Activated T-helper 1 cell treated with anti-CD3 and anti-CD28 coated beads, Interleukin-12 subunit alpha, Interleukin-12 subunit beta, Interleukin-2, Interleukin-4 antibody, amounts not matched to agents 30 ng/mL and 10 ng/mL and 1 ng/mL, durations not matched to agents 14 hours and 24 hours and 36 hours (primary cell): ENCODE results near the gene SATL1. TPM values are rescaled to one million over a fixed set of nuclear protein-coding genes. Genes with fewer than 3 reads are reported as not detected.
"Not testable (repeated sequence)": the region's sequence is repeated elsewhere in the genome, so short reads cannot be mapped to it uniquely, and the experiment has no call there.

ENCODE experiments used
- DNase-seq: peaks from one replicate; pipeline ENCODE4 v3.0.0; 2021; ENCODE audit warnings: low spot score
- H3K27ac Mint-ChIP-seq: one replicate; pipeline ENCODE4 v1.8.0; 2021; ENCODE audit warnings: mild to moderate bottlenecking, mixed read lengths
- H3K27me3 Mint-ChIP-seq: one replicate; pipeline ENCODE4 v1.8.0; 2022; ENCODE audit warnings: mild to moderate bottlenecking, moderate library complexity, mixed read lengths; ENCODE audit not compliant: insufficient read depth
- H3K36me3 Mint-ChIP-seq: one replicate; pipeline ENCODE4 v1.8.0; 2021; ENCODE audit warnings: low read depth, mixed read lengths
- H3K4me1 Mint-ChIP-seq: one replicate; pipeline ENCODE4 v1.8.0; 2021; ENCODE audit warnings: low read depth, mixed read lengths
- H3K4me3 Mint-ChIP-seq: one replicate; pipeline ENCODE4 v1.8.0; 2021; ENCODE audit warnings: mild to moderate bottlenecking, moderate library complexity, mixed read lengths
- H3K9me3 Mint-ChIP-seq: one replicate; pipeline ENCODE4 v1.8.0; 2021; ENCODE audit warnings: mixed read lengths
- intact Hi-C: fragments of 100-400 bp; cut with micrococcal nuclease; formaldehyde crosslinking; loops from one replicate; pipeline ENCODE4 v1.15.1; 2024
- total RNA-seq: library from RNA; stranded (reverse); gene quantifications from 2 replicates; pipeline ENCODE4 v1.2.3, GENCODE V29; 2022

The SATL1 gene
- total RNA-seq, 1 donor from 2014 or later, result not detected

DNA sequence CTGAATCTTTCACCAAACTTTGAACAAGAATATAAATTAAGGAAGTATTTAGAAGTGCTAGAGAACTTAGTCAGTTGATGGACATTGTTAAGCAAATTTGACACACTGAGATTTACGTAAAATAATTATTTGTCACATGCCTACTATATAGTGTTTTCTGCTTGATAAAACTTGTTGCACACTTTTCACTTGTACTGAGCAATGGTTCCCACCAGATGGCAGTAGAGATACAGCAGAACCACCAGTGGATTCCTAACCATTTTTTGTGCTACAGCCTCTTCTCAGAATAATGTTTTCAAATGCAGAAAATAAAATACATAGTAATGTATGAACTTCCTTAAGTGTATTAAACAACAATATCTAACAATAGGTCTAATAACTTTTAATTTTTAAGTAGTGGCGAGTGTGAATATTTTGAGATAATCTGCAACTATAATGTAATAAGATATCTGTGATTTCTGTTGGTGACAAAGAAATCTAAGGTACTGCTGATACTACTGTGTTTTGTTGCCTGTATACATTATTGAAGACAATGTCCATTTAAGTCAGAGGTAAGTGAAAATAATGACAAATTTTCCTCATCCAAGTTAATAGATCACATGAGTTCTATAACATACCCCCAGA is 158.7 kb downstream of the SATL1 start:
- H3K27ac Mint-ChIP-seq, result no peak overlapping the region
- H3K36me3 Mint-ChIP-seq, result peaks cover 18% of the 10 kb centered on the region
- intact Hi-C loops, result loop anchor here (10.0 kb wide), 1 partner anchor 460 kb away; no protein-coding TSS in a partner anchor

DNA sequence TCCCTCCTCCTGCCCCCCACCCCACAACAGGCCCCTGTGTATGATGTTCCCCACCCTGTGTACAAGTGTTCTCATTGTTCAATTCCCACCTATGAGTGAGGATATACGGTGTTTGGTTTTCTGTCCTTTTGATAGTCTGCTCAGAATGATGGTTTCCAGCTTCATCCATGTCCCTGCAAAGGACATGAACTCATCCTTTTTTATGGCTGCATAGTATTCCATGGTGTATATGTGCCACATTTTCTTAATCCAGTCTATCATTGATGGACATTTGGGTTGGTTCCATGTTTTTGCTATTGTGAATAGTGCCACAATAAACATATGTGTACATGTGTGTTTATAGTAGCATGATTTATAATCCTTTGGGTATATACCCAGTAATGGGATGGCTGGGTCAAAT is 166.3 kb downstream of the SATL1 start:
- DNase-seq, H3K9me3 Mint-ChIP-seq, H3K4me3 Mint-ChIP-seq, H3K27ac Mint-ChIP-seq, H3K27me3 Mint-ChIP-seq, H3K36me3 Mint-ChIP-seq, intact Hi-C loops, H3K4me1 Mint-ChIP-seq: not testable (repeated sequence)

More for the DNA sequence above, 158.7 kb downstream of the SATL1 start:
- Mint-ChIP-seq H3K4me1 (no peaks in the 10 kb centered on the region), H3K27me3 (no peaks in the 10 kb centered on the region), H3K4me3 (no peak overlapping the region), H3K9me3 (no peaks in the 10 kb centered on the region)
- DNase-seq, result no peak

DNA sequence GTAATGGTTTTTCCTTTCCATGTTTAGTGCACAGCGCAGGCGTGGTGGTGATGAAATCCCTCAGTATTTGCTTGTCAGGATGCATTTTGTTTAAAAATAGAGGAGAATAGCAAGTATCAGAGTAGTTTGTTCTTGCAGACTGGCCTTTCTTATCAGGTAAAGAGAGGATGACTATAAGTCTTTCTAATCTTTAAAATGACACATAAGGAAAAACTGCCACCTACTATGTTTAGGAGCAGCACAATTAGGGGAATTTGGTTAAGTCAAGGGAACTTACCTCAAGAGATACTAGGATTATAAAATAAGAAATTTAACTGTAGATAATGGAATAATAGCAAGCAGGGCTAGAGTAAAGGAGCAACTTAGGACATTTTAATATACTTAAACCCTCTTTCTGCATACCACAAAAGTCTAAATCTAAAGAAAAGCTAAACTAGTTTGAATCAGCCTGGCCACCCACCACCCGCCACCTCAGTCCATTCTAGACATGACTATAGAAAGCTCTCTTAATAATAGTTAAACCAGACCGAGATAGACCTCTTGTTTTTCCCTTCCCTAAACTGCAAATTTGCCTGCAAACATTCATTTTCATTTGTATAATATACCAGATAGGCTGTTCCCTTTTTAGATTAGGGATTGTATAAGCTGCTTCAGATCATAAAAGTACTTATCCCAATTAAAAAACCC is 177.9 kb downstream of the SATL1 start:
- peaks cover 6% of the 10 kb centered on the region for H3K9me3 Mint-ChIP-seq
- no peak overlapping the region for H3K4me3 Mint-ChIP-seq
- intact Hi-C loops, result no loop called here
- no peaks in the 10 kb centered on the region for H3K4me1 Mint-ChIP-seq
- no peak for DNase-seq
- H3K27me3 Mint-ChIP-seq, result no peaks in the 10 kb centered on the region
- no peak overlapping the region for H3K27ac Mint-ChIP-seq
- peaks cover 4% of the 10 kb centered on the region for H3K36me3 Mint-ChIP-seq

DNA sequence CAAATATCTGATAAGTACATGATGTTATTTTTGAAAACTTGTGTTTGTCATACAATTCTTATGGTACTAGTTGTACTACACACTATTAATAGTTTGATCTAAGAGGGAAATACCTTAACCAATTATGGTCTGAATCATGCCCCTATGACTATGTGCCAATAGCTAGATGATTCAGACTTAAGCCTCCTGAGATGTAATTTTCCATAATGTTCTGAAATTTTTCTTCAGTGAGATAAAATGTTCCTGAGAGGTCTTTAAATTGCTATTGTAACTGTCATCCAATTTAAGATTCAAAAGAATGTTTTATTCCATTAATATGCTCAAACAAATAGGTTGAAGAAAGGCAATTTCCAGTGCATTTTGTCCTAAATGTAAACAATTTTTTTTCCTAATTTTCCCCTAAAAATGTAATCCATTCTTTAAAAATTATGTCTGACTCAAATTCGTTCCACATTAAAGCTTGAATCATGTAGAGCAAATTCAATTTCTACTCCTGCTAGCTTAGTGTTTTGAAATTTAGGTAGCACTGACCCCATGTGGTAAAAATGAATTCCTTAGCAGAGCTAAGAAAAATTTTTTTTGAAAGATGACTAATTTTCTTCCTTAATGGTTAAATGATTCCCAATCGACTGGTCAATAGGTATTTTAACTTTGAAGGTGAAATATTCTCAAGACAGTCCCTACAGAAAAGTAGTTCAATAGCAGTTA is 190.8 kb downstream of the SATL1 start:
- Mint-ChIP-seq H3K27ac (no peak overlapping the region), H3K4me1 (no peaks in the 10 kb centered on the region), H3K4me3 (no peak overlapping the region), H3K27me3 (no peaks in the 10 kb centered on the region), H3K36me3 (peaks cover 1% of the 10 kb centered on the region), H3K9me3 (no peaks in the 10 kb centered on the region)
- no peak for DNase-seq
- intact Hi-C loops, result loop anchor here (1.0 to 10.0 kb wide), 2 partner anchors 323 to 1008 kb away; no protein-coding TSS in a partner anchor

DNA sequence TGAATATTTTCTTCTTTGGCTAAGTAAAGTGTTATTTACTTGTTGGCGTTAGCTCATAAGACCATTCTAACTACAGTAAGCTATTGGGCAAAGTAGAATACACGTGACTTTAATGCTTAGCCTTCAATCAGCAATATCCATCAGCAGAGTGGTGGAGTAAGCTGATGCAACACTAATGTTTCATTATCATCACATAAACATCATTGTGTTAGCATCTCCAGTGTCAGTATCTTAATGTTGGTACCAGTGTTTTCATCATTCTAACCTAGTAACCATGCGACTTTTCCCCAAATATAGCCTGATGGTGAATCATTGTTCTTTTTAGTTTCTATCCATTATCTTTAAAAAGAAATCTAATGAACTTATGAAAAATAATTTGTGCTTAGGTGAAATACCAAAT is 191.4 kb downstream of the SATL1 start:
- Mint-ChIP-seq H3K27ac (no peak overlapping the region), H3K27me3 (no peaks in the 10 kb centered on the region), H3K9me3 (no peaks in the 10 kb centered on the region), H3K36me3 (peaks cover 3% of the 10 kb centered on the region), H3K4me1 (no peaks in the 10 kb centered on the region), H3K4me3 (no peak overlapping the region)
- no peak for DNase-seq
- intact Hi-C loops, result loop anchor here (10.0 kb wide), 1 partner anchor 1007 kb away; no protein-coding TSS in a partner anchor

DNA sequence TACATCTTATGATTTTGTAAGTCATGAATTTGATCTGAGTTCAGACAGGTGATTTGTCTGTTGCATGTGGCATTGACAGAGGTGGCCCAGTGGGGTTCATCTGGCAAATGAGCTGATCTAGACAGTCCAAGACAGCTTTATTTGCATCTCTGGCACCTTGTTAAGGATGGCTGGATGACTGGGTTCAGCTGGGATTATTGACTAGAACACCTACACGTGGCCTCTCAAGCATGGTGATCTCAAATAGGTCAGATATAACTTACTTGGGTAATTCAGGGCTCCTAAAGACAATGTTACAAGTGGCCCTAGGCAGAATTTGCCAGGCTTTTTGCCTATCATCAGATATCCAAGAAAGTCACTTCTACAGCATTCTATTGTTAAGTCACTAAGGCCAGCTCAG is 192.0 kb downstream of the SATL1 start:
- intact Hi-C loops, result loop anchor here (10.0 kb wide), 1 partner anchor 1007 kb away; no protein-coding TSS in a partner anchor
- peaks cover 1% of the 10 kb centered on the region for H3K36me3 Mint-ChIP-seq
- H3K9me3 Mint-ChIP-seq, result no peaks in the 10 kb centered on the region
- H3K4me1 Mint-ChIP-seq, result no peaks in the 10 kb centered on the region
- no peak overlapping the region for H3K4me3 Mint-ChIP-seq
- no peak for DNase-seq
- H3K27ac Mint-ChIP-seq, result no peak overlapping the region
- no peaks in the 10 kb centered on the region for H3K27me3 Mint-ChIP-seq

Other genes with a start within 250 kb of the SATL1 start
- 16.3 and 18.2 TPM in 2 replicates for gene APOOL, start 239.9 kb downstream of the SATL1 start, total RNA-seq
- 0.20 and 0.23 TPM in 2 replicates for gene ZNF711, start 212 bp upstream of the SATL1 start, total RNA-seq
- 0.05 and 0.12 TPM in 2 replicates for gene POF1B, start 135.9 kb upstream of the SATL1 start, total RNA-seq